HCT116 (cell line): Measurements from ENCODE around the gene GRIK3. TPM values are rescaled to one million over a fixed set of nuclear protein-coding genes. Genes with fewer than 3 reads are reported as not detected.

ENCODE experiments used
- ATAC-seq: fragments of 200-7000 bp; cut with Tn5 transposase; 2 replicates; pipeline ENCODE4 v1.9.1; 2020; ENCODE audit warnings: mild to moderate bottlenecking, moderate library complexity
- BruUV-seq: library from RNA; stranded (reverse); fragments of 400-500 nt; replicated peaks from 2 replicates; lab custom pipeline; 2021; lab: Mats Ljungman, UMichigan
- CTCF ChIA-PET: fragments of 300-600 bp; sonication (Branson Sonifier 250); formaldehyde crosslinking; loops from one replicate; lab custom pipeline; 2021; ENCODE audit warnings: antibody characterized with exemption; lab: Charles Lee
- POLR2A ChIA-PET: fragments of 300-600, 350-600 bp; sonication (Branson Sonifier 250); formaldehyde crosslinking; loops from one replicate; lab custom pipeline; 2021; ENCODE audit warnings: antibody characterized with exemption; lab: Charles Lee
- RAD21 ChIA-PET, 2 experiments: fragments of 300-600 bp; sonication (Branson Sonifier 250); formaldehyde crosslinking; loops; one replicate each; lab custom pipeline; 2023; ENCODE audit warnings: low total read pairs in 2 of 2; ENCODE audit not compliant: uncharacterized antibody in 2 of 2, unreplicated experiment in 2 of 2, low non-redundant PET in 1 of 2; lab: Charles Lee
- DNase-seq: peaks from one replicate; pipeline ENCODE4 v3.0.0-alpha.2; 2010; ENCODE audit warnings: low read depth, low spot score
- H2AFZ ChIP-seq: fragments of 200-600 bp; shearing (Covaris generic), sonication (generic); 2 replicates; pipeline ENCODE4 v1.6.1; 2017; ENCODE audit warnings: low read depth, mixed run types, mixed read lengths, antibody characterized with exemption, low read length; ENCODE audit not compliant: poor library complexity, severe bottlenecking
- H3K27ac ChIP-seq: 2 replicates; pipeline ENCODE4 v1.5.1; 2012; ENCODE audit warnings: low read depth, low read length
- H3K27me3 ChIP-seq: fragments of 200-600 bp; sonication (generic); 2 replicates; pipeline ENCODE4 v1.6.1; 2016; ENCODE audit warnings: mixed run types, low read length, mixed read lengths; ENCODE audit not compliant: insufficient read depth
- H3K36me3 ChIP-seq, 2 experiments: fragments of 200-500 bp in 1 of 2; fragments of 200-600 bp in 1 of 2; sonication (Bioruptor generic) in 1 of 2; sonication (generic) in 1 of 2; 2 replicates each; pipeline versions ENCODE4 v1.5.1 to v1.6.1; 2014 to 2016; ENCODE audit warnings: low read length in 2 of 2, inconsistent platforms in 1 of 2, mixed read lengths in 1 of 2, mixed run types in 1 of 2; ENCODE audit not compliant: insufficient read depth in 2 of 2, control insufficient read depth in 1 of 2
- H3K4me1 ChIP-seq, 2 experiments: fragments of 200-600 bp in 1 of 2; sonication (generic) in 1 of 2; 2 replicates each; pipeline versions ENCODE4 v1.5.1 to v1.6.1; 2012 to 2017; ENCODE audit warnings: low read length in 2 of 2, inconsistent platforms in 1 of 2, mild to moderate bottlenecking in 1 of 2, mixed read lengths in 1 of 2, mixed run types in 1 of 2, moderate library complexity in 1 of 2; ENCODE audit not compliant: insufficient read depth in 2 of 2, control insufficient read depth in 1 of 2
- H3K4me2 ChIP-seq: fragments of 200-600 bp; sonication (generic); 2 replicates; pipeline ENCODE4 v1.6.1; 2017; ENCODE audit warnings: mixed run types, low read length, mixed read lengths
- H3K4me3 ChIP-seq, 2 experiments: fragments of 200-600 bp in 1 of 2; sonication (generic) in 1 of 2; replicated peaks in 1 of 2; 2 replicates each; pipeline ENCODE4 v1.5.1; 2011 to 2016; ENCODE audit warnings: low read length in 2 of 2, control low read depth in 1 of 2, low read depth in 1 of 2, mild to moderate bottlenecking in 1 of 2, mixed read lengths in 1 of 2, mixed run types in 1 of 2
- H3K79me2 ChIP-seq: fragments of 200-600 bp; sonication (generic); 2 replicates; pipeline ENCODE4 v1.6.1; 2017; ENCODE audit warnings: mild to moderate bottlenecking, mixed run types, low read length, moderate library complexity, mixed read lengths; ENCODE audit not compliant: insufficient read depth
- H3K9ac ChIP-seq: fragments of 200-600 bp; sonication (generic); 2 replicates; pipeline ENCODE4 v1.6.1; 2016; ENCODE audit warnings: low read length, mixed read lengths
- H3K9me2 ChIP-seq: fragments of 200-600 bp; sonication (generic), shearing (Covaris generic); 2 replicates; pipeline ENCODE4 v1.6.1; 2017; ENCODE audit warnings: mixed run types, mild to moderate bottlenecking, moderate library complexity; ENCODE audit not compliant: insufficient read depth
- H3K9me3 ChIP-seq, 2 experiments: fragments of 200-500 bp in 1 of 2; fragments of 200-600 bp in 1 of 2; sonication (Bioruptor generic) in 1 of 2; sonication (generic) in 1 of 2; 2 replicates each; pipeline ENCODE4 v1.6.1; 2014 to 2017; ENCODE audit warnings: low read length in 2 of 2, mixed read lengths in 2 of 2, inconsistent platforms in 1 of 2, low read depth in 1 of 2, mild to moderate bottlenecking in 1 of 2, mixed run types in 1 of 2, moderate library complexity in 1 of 2; ENCODE audit not compliant: control insufficient read depth in 1 of 2, insufficient read depth in 1 of 2
- H4K20me1 ChIP-seq: fragments of 200-600 bp; sonication (generic), shearing (Covaris generic); 2 replicates; pipeline ENCODE4 v1.6.1; 2017; ENCODE audit warnings: mixed run types, mild to moderate bottlenecking, moderate library complexity; ENCODE audit not compliant: insufficient read depth
- CEBPB ChIP-seq: IDR thresholded peaks from 2 replicates; pipeline ENCODE4 v1.6.1; 2012; ENCODE audit warnings: low read depth
- POLR2A ChIP-seq: IDR thresholded peaks from 2 replicates; pipeline ENCODE4 v1.7.0; 2011; ENCODE audit warnings: borderline replicate concordance; ENCODE audit not compliant: insufficient read depth, insufficient read length; ENCODE audit errors: extremely low read depth
- REST ChIP-seq: IDR thresholded peaks from 2 replicates; pipeline ENCODE4 v1.6.1; 2012; ENCODE audit warnings: low read depth
- SIN3A ChIP-seq: IDR thresholded peaks from 2 replicates; pipeline ENCODE4 v1.6.1; 2012; ENCODE audit warnings: low read depth
- YY1 ChIP-seq: IDR thresholded peaks from 2 replicates; pipeline ENCODE4 v1.6.1; 2011; ENCODE audit warnings: low read length, low read depth, moderate library complexity, mild to moderate bottlenecking; ENCODE audit not compliant: insufficient replicate concordance; ENCODE audit errors: extremely low read depth
- intact Hi-C: fragments of 100-400 bp; cut with micrococcal nuclease; formaldehyde crosslinking; loops from 2 replicates; pipeline ENCODE4 v1.10.0; 2022
- total RNA-seq: library from RNA; stranded (reverse); gene quantifications from one replicate; pipeline ENCODE4 v1.2.1, GENCODE V29; 2021; ENCODE audit not compliant: unreplicated experiment

GRIK3 gene
- total RNA-seq, 1 experiment from 2014 or later = not detected

- no peak overlapping the region for H2AFZ ChIP-seq
- ChIA-PET CTCF (no interaction called here), RAD21 (no interaction called here), POLR2A (interaction anchor here (0.6 kb wide), 1 partner anchor 551 kb away, joined by 3 read pairs; no protein-coding TSS in a partner anchor)
- H3K27me3 ChIP-seq = 0 out of 2 replicates have a peak, but pooled peaks cover 5% of the 10 kb centered on the region
- no peak overlapping the region for H3K4me2 ChIP-seq
- no peak overlapping the region for H3K4me3 ChIP-seq
- no peaks in the 10 kb centered on the region for H3K4me1 ChIP-seq
- H3K9me2 ChIP-seq = no peaks in the 10 kb centered on the region
- no peaks in the 10 kb centered on the region for H4K20me1 ChIP-seq
- no peaks in the 10 kb centered on the region for H3K9me3 ChIP-seq
- no peaks in the 10 kb centered on the region for H3K36me3 ChIP-seq
- intact Hi-C loops = no loop called here
- DNase-seq (no peak), ATAC-seq (no peak)
- H3K27ac ChIP-seq = no peak overlapping the region
- H3K79me2 ChIP-seq = no peaks in the 10 kb centered on the region
- no TSS peak for BruUV-seq
- H3K9ac ChIP-seq = no peak overlapping the region
- no peak for TF ChIP-seq POLR2A
- TF ChIP-seq SIN3A = no peak
- TF ChIP-seq YY1 = no peak
- TF ChIP-seq CEBPB = no peak
- no peak for TF ChIP-seq REST
Observed at GRCh38 chr1:36759355-36759754, 275.0 kb downstream of the GRIK3 start.
